AG04450 (cell line): ENCODE results near the gene SPRR2F. TPM values are rescaled to one million over a fixed set of nuclear protein-coding genes. Genes with fewer than 3 reads are reported as not detected.
"Not testable (repeated sequence)": the region's sequence is repeated elsewhere in the genome, so short reads cannot be mapped to it uniquely, and the experiment has no call there.

Source experiments
- CTCF ChIA-PET: fragments of 300-600, 350-600 bp; formaldehyde crosslinking; extraction: SDS; loops from one replicate; lab custom pipeline; 2022; ENCODE audit warnings: antibody characterized with exemption, inconsistent platforms; lab: Charles Lee
- POLR2A ChIA-PET: fragments of 350-600 bp; formaldehyde crosslinking; extraction: SDS; loops from one replicate; lab custom pipeline; 2021; ENCODE audit warnings: antibody characterized with exemption, inconsistent platforms; lab: Yijun Ruan, JAX
- DNase-seq: peaks from one replicate; pipeline ENCODE4 v3.0.0-alpha.2; 2011; ENCODE audit warnings: low read depth, low spot score
- H3K27ac ChIP-seq: one replicate; pipeline ENCODE4 v1.5.1; 2012; ENCODE audit warnings: low read depth, low read length, control low read depth
- H3K27me3 ChIP-seq: one replicate; pipeline ENCODE4 v1.6.0; 2012; ENCODE audit warnings: low read length; ENCODE audit not compliant: control insufficient read depth, insufficient read depth
- H3K4me3 ChIP-seq: 2 replicates; pipeline ENCODE4 v1.5.1; 2011; ENCODE audit warnings: mild to moderate bottlenecking, low read depth, low read length, control low read depth
- H3K9me3 ChIP-seq: 2 replicates; pipeline ENCODE4 v1.5.1; 2012; ENCODE audit warnings: low read length; ENCODE audit not compliant: control insufficient read depth, insufficient read depth
- CTCF ChIP-seq: IDR thresholded peaks from 2 replicates; pipeline ENCODE4 v1.5.1; 2011; ENCODE audit warnings: low read depth, low read length, control low read depth, inconsistent platforms
- polyA plus RNA-seq: library from polyadenylated mRNA; depleted of rRNA; stranded (reverse); fragments of >200 nt; gene quantifications from 2 replicates; pipeline ENCODE4 v1.2.3, GENCODE V29; 2011

SPRR2F gene
- polyA plus RNA-seq, 1 experiment, result not detected

GRCh38 chr1:153122831-153123421 lies 9.6 kb upstream of the SPRR2F start:
- no peak for TF ChIP-seq CTCF
- H3K4me3 ChIP-seq, result no peak overlapping the region
- CTCF ChIA-PET, result interaction anchor here (0.8 kb wide), 1 partner anchor 100 kb away, joined by 3 read pairs; no protein-coding TSS in a partner anchor
- DNase-seq, result no peak
- H3K27me3 ChIP-seq, result no peaks in the 10 kb centered on the region
- no peak overlapping the region for H3K27ac ChIP-seq
- no peaks in the 10 kb centered on the region for H3K9me3 ChIP-seq
- POLR2A ChIA-PET, result no interaction called here

GRCh38 chr1:153120945-153121344 lies 7.6 kb upstream of the SPRR2F start:
- CTCF ChIA-PET, result no interaction called here
- Histone ChIP-seq H3K27ac (no peak overlapping the region), H3K9me3 (no peaks in the 10 kb centered on the region), H3K27me3 (no peaks in the 10 kb centered on the region), H3K4me3 (no peak overlapping the region)
- DNase-seq, result no peak
- POLR2A ChIA-PET, result no interaction called here
- TF ChIP-seq CTCF, result no peak

- Histone ChIP-seq H3K4me3 (no peak overlapping the region), H3K9me3 (no peaks in the 10 kb centered on the region), H3K27me3 (no peaks in the 10 kb centered on the region), H3K27ac (no peak overlapping the region)
- DNase-seq, result no peak
- POLR2A ChIA-PET, result no interaction called here
- CTCF ChIA-PET, result no interaction called here
- TF ChIP-seq CTCF, result no peak
Observed at GRCh38 chr1:153119491-153119971, 6.2 kb upstream of the SPRR2F start.

- H3K9me3 ChIP-seq, H3K4me3 ChIP-seq, H3K27me3 ChIP-seq, CTCF ChIA-PET, H3K27ac ChIP-seq, POLR2A ChIA-PET, DNase-seq: not testable (repeated sequence)
Observed at GRCh38 chr1:153115264-153115663, 1.9 kb upstream of the SPRR2F start.

- DNase-seq, POLR2A ChIA-PET, H3K27ac ChIP-seq, H3K27me3 ChIP-seq, H3K9me3 ChIP-seq, CTCF ChIA-PET, H3K4me3 ChIP-seq: not testable (repeated sequence)
Observed at GRCh38 chr1:153112454-153112853, 862 bp downstream of the SPRR2F start.

GRCh38 chr1:153100245-153100644 lies 13.1 kb downstream of the SPRR2F start:
- no peak for DNase-seq
- H3K9me3 ChIP-seq, result no peaks in the 10 kb centered on the region
- CTCF ChIA-PET, result no interaction called here
- H3K27ac ChIP-seq, result no peak overlapping the region
- no peak overlapping the region for H3K4me3 ChIP-seq
- POLR2A ChIA-PET, result no interaction called here
- TF ChIP-seq CTCF, result no peak
- no peaks in the 10 kb centered on the region for H3K27me3 ChIP-seq
